Measurements from ENCODE around the gene GPLD1.

DNA sequence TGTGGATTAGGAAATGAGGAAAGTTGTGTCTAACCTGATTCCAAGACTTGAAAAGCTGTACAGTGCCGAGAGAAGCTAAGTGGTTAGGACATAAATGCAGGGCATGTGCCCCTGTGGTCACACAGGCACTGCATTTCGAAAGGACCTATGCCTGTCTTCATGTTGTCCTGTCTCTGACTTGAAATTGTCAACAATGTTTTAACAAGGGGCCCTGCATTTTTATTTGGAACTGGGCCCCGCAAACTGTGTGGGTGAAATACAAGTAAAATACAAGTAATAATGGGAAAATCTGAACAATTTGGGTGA, 47.8 kb downstream of the GPLD1 start:
- no peak for TF ChIP-seq EZH2 (IDR thresholded peaks at IDR 0.05)
- no peak for TF ChIP-seq POLR2AphosphoS5 (IDR thresholded peaks at IDR 0.05; ENCODE audit: borderline replicate concordance, low read depth, low read length)
- TF ChIP-seq FOXP2 (optimal IDR thresholded peaks at IDR 0.05; ENCODE audit: control extremely low read depth, extremely low read length, insufficient read depth) = no peak
